Coronary artery (tissue), 2 donors: Measurements from ENCODE around the gene ZBTB34.

Source experiments
- DNase-seq: peaks from one replicate; pipeline ENCODE4 v3.0.0-alpha.2; 2017; ENCODE audit warnings: low spot score
- H3K27ac ChIP-seq, 2 donors: fragments of 200-600 bp; sonication (generic); one replicate each; pipeline ENCODE4 v1.5.1; 2016 to 2019
- H3K4me3 ChIP-seq: fragments of 200-600 bp; sonication (generic); 2 replicates; pipeline ENCODE4 v1.5.1; 2016; ENCODE audit warnings: mild to moderate bottlenecking, moderate library complexity
- CTCF ChIP-seq: fragments of 200-600 bp; sonication (generic); IDR thresholded peaks from one replicate; pipeline ENCODE4 v1.5.1; 2019; ENCODE audit warnings: antibody characterized with exemption

Gene ZBTB34

DNA sequence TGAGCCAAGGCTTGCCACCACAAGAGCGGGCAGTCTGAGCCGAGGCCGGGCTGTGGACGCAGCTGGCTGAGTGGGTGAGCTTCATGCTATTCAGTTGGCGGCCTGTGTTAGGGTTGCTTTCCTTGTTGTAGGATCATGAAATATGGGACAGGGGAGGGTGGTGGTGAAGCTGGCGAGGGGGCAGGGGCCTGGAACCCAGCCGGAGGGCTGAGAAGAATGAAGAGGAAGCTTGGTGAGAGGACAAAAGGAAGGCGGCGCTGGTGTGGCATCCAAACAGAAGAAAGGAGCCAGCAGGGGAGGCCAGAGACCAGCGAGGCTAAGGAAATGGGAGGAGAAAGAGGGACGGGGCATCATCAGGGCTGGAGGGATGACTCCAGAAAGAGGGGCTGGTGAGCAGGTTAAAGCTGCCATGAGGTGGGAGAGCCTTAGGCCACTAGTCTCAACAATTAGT, 72.5 kb downstream of the ZBTB34 start:
- no peak for DNase-seq

GRCh38 chr9:126933334-126933980, 73.0 kb downstream of the ZBTB34 start:
- Histone ChIP-seq H3K4me3 (no peak overlapping the region), H3K27ac (no peak overlapping the region)
- DNase-seq: no peak
- no peak for TF ChIP-seq CTCF

More for the DNA sequence above, 72.5 kb downstream of the ZBTB34 start:
- Histone ChIP-seq H3K27ac (no peak overlapping the region), H3K4me3 (no peak overlapping the region)
- no peak for TF ChIP-seq CTCF

- no peak for TF ChIP-seq CTCF
- no peak overlapping the region for H3K4me3 ChIP-seq
- DNase-seq: no peak
Observed at GRCh38 chr9:126934441-126934840, 74.0 kb downstream of the ZBTB34 start.

More at GRCh38 chr9:126934441-126934840, 74.0 kb downstream of the ZBTB34 start:
- no peak overlapping the region for H3K27ac ChIP-seq
